Psoas muscle (tissue), 8 donors: ENCODE measurements around the gene SULT1C2. TPM values are rescaled to one million over a fixed set of nuclear protein-coding genes. Genes with fewer than 3 reads are reported as not detected.

Experiments
- ATAC-seq, 4 donors: fragments of 200-7000 bp; cut with Tn5 transposase; one replicate each; pipeline ENCODE4 v1.9.1; 2020; ENCODE audit warnings: moderate library complexity in 3 of 4, mild to moderate bottlenecking in 2 of 4
- DNase-seq, 2 donors: peaks; one replicate each; pipeline ENCODE4 v3.0.0-alpha.2; 2020
- H3K27ac ChIP-seq: fragments of 200-600 bp; one replicate; pipeline ENCODE4 v1.8.0; 2022
- H3K27me3 ChIP-seq, 3 donors: fragments of 200-600 bp in 1 of 3; one replicate each; pipeline versions ENCODE4 v1.6.1 to v1.8.0; 2013 to 2022; ENCODE audit warnings: low read length in 2 of 3, mild to moderate bottlenecking in 2 of 3, moderate library complexity in 1 of 3; ENCODE audit not compliant: insufficient read depth in 3 of 3
- H3K36me3 ChIP-seq, 2 donors: fragments of 200-600 bp in 1 of 2; one replicate each; pipeline versions ENCODE4 v1.6.1 to v1.8.0; 2013 to 2022; ENCODE audit warnings: low read depth in 1 of 2, mild to moderate bottlenecking in 1 of 2, moderate library complexity in 1 of 2; ENCODE audit not compliant: insufficient read depth in 1 of 2
- H3K4me1 ChIP-seq: fragments of 200-600 bp; one replicate; pipeline ENCODE4 v1.8.0; 2022
- H3K4me3 ChIP-seq: fragments of 200-600 bp; one replicate; pipeline ENCODE4 v1.8.0; 2022; ENCODE audit warnings: mild to moderate bottlenecking
- H3K9me3 ChIP-seq: fragments of 200-600 bp; one replicate; pipeline ENCODE4 v1.8.0; 2022
- CTCF ChIP-seq: fragments of 200-600 bp; IDR thresholded peaks from one replicate; pipeline ENCODE4 v1.8.0; 2022; ENCODE audit warnings: antibody characterized with exemption
- WGBS, 3 donors: extraction: QIAGEN DNeasy Blood & Tissue Kit; methylation state at CpG; one replicate each; pipeline versions ENCODE4 v1.1.6 to v1.1.7; 2013; 5-methylcytosine and 5-hydroxymethylcytosine counted together
- intact Hi-C, 2 donors: fragments of 100-400 bp; cut with DNase I; formaldehyde crosslinking; loops; one replicate each; pipeline versions ENCODE4 v1.11.0 to v1.14.2; 2022
- polyA plus RNA-seq, 3 donors: library from polyadenylated mRNA; stranded (reverse); fragments of 200-250 nt; gene quantifications; one replicate each; pipeline ENCODE4 v1.2.3, GENCODE V29; 2013
- total RNA-seq, 4 donors: library from RNA; stranded (reverse); fragmentation: NEBNext Ultra II Directional in 2 of 4; extraction: Animal tissue kit (Norgen Biotek cat#: 25700) in 2 of 4; gene quantifications; one replicate each; pipeline versions ENCODE4 v1.2.1 to v1.2.4, GENCODE V29; 2021 to 2023
- donor health status: healthy with polysubstance abuse.
- donor health status: DM: no; HTN: no; CAD: no; lungs with moderate emphysema.
- donor health status: Bipolar disorder and iron deficiency.
- donor health status: healthy.
- donor health status: DM: yes; HTN: yes; CAD: no.
- donor health status: DM: no; HTN: no; CAD: no.
- donor health status: DM: no; HTN: no; CAD: no.
- donor health status: DM: yes; HTN: yes; CAD: no.

The SULT1C2 gene
- total and polyA plus RNA-seq, 7 donors: 0.12 to 0.13 TPM; not detected in 5

GRCh38 chr2:108309903-108310302, 21.2 kb downstream of the SULT1C2 start:
- no peaks in the 10 kb centered on the region for H3K9me3 ChIP-seq
- no peak overlapping the region for H3K4me3 ChIP-seq
- H3K36me3 ChIP-seq: no peaks in the 10 kb centered on the region
- no peak for ATAC-seq
- DNase-seq: no peak
- intact Hi-C loops: no loop called here
- no peaks in the 10 kb centered on the region for H3K4me1 ChIP-seq
- H3K27ac ChIP-seq: no peak overlapping the region
- no peaks in the 10 kb centered on the region for H3K27me3 ChIP-seq
- no peak for TF ChIP-seq CTCF

- DNase-seq: no peak
- ATAC-seq: no peak
- 80 to 84% (median 80%) methylated on average over 3 of the region's 3 CpGs for WGBS, 3 donors
- TF ChIP-seq CTCF: no peak
- Histone ChIP-seq H3K4me3 (no peak overlapping the region), H3K36me3 (no peaks in the 10 kb centered on the region), H3K27ac (no peak overlapping the region), H3K27me3 (no peaks in the 10 kb centered on the region), H3K9me3 (no peaks in the 10 kb centered on the region), H3K4me1 (no peaks in the 10 kb centered on the region)
- intact Hi-C loops: no loop called here
These were observed 26.0 kb downstream of the SULT1C2 start for GRCh38 chr2:108314586-108315296.

GRCh38 chr2:108315444-108315934, 26.8 kb downstream of the SULT1C2 start:
- no peak for DNase-seq
- no peaks in the 10 kb centered on the region for H3K9me3 ChIP-seq
- H3K4me1 ChIP-seq: no peaks in the 10 kb centered on the region
- no peaks in the 10 kb centered on the region for H3K27me3 ChIP-seq
- no peak for ATAC-seq
- intact Hi-C loops: no loop called here
- no peak overlapping the region for H3K4me3 ChIP-seq
- no peaks in the 10 kb centered on the region for H3K36me3 ChIP-seq
- TF ChIP-seq CTCF: no peak
- no peak overlapping the region for H3K27ac ChIP-seq

GRCh38 chr2:108316033-108316432, 27.3 kb downstream of the SULT1C2 start:
- Histone ChIP-seq H3K27ac (no peak overlapping the region), H3K4me1 (no peaks in the 10 kb centered on the region), H3K36me3 (no peaks in the 10 kb centered on the region), H3K27me3 (no peaks in the 10 kb centered on the region), H3K4me3 (no peak overlapping the region), H3K9me3 (no peaks in the 10 kb centered on the region)
- ATAC-seq (no peak), DNase-seq (no peak)
- 54 to 63% (median 60%) methylated on average over 6 of the region's 6 CpGs for WGBS, 3 donors
- intact Hi-C loops: no loop called here
- no peak for TF ChIP-seq CTCF
